Measurements from ENCODE around the gene SP4.
"Not testable (repeated sequence)": the region's sequence is repeated elsewhere in the genome, so short reads cannot be mapped to it uniquely, and the experiment has no call there.

Gene SP4

GRCh38 chr7:21532485-21532884 is 104.6 kb downstream of the SP4 start:
- DNase-seq: not testable (repeated sequence)

DNA sequence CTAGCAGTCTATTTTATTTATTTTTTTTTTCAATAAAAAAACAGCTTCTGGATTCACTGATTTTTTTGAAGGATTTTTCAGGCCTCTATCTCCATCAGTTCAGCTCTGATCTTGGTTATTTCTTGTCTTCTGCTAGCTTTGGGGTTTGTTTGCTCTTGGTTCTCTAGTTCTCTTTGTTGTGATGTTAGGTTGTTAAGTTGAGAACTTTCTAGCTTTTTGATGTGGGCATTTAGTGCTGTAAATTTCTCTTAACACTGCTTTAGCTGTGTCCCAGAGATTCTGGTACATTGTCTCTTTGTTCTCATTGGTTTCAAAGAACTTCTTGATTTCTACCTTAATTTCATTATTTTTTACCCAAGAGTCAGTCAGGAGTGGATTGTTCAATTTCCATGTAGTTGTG is 105.8 kb downstream of the SP4 start:
- not testable (repeated sequence) for DNase-seq

GRCh38 chr7:21536445-21537118 is 108.7 kb downstream of the SP4 start:
- DNase-seq: not testable (repeated sequence)

- no peak for DNase-seq
These were observed 111.1 kb downstream of the SP4 start for GRCh38 chr7:21538936-21539495.

- no peak for DNase-seq
These were observed 115.1 kb downstream of the SP4 start, which contains the start of gene DNAH11 for GRCh38 chr7:21542891-21543527. Gene DNAH11, plus strand, starts transcription at chr7:21543039. Its CDS starts 207 bp downstream, at chr7:21543246.

DNA sequence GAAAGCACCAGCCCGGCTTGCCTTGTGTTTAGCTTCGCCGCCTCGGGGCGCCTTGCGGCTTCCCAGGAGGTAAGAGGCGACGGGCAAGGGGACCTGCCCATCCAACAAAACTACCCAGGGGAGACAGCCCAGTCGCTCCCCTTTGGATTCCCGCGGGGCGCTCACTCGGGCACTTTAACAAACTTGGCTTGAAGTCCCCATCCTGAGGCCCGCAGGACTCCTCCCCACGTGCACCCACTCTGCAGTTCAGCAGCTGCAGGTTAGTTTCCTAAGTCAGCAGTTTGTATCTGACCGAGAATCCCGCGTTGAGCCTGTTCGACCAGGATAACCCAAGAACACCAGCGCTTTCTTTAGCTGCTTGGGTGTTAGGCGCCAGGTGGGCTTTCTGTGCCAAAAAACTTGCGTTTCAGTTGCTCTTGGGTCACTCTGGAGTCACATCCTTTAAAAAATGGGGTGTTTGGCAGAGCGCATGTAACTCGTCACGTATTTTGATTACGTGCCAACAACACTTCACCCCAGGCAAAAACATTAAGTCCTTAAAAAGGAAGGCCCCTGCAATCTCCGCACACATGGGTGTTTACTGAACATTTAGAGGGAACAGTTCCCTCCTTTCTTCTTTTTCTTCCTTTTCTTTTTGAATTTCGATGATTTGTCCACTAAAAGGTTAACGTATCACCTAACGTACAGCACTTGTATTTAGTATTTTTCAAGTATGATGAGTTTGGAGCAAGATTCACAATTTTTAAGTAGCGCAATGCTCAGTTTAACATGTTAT is 115.8 kb downstream of the SP4 start:
- no peak for DNase-seq

DNA sequence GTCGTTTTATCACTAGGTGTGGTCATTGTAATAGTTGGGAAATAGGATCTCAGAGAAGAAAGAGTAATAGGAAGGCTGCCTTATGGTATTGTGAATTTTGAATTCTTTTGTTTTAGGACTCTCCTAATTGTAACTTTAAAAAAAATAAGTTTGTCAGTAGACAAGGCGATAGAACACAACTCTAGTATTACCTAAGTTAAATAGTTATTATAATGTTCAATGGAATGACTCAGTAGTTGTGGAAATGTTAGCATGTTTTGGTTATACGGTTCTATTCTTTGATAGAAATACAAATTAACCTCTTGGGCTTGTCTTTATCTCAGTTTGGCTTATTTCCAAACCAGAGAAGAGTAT is 116.4 kb downstream of the SP4 start:
- no peak for DNase-seq

- DNase-seq: no peak
These were observed 116.8 kb downstream of the SP4 start for GRCh38 chr7:21544715-21545114.

DNA sequence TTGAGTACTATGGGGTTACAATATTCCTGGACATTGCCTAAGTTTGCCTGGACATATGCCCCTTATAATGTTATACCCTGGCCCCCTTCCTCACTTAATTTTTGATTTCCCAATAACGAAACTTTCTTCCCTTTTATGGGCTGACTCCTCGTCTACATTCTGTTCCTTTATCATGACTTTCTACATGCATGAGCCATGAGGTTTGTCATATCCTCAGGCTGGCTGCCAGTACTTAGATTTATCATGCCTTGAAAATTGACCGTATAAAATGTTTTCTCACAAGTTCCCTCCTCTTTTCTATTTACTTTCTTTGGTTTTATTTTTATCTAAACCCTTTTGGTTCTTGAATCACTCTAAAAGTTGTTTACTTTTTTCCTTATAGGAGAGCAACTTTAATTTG is 119.6 kb downstream of the SP4 start:
- no peak for DNase-seq

DNA sequence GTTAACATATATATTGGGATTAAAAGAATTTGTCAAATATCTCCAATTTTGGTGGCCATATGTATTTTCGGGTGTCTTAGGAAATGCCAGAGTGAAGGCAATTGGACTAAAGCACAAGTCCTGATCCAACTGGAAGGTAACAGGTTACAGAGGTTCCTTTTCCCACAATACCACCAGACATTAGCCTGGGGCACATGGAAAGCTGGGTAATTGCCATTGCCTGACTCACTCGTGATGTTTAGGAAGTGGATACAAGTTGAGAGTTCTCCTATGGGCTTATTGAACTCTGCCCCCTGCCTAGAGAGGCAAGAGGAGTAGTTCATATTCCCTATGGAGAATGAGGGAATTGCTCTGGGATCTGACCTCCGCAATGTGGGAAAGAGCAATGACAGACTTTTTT is 120.6 kb downstream of the SP4 start:
- no peak for DNase-seq

DNA sequence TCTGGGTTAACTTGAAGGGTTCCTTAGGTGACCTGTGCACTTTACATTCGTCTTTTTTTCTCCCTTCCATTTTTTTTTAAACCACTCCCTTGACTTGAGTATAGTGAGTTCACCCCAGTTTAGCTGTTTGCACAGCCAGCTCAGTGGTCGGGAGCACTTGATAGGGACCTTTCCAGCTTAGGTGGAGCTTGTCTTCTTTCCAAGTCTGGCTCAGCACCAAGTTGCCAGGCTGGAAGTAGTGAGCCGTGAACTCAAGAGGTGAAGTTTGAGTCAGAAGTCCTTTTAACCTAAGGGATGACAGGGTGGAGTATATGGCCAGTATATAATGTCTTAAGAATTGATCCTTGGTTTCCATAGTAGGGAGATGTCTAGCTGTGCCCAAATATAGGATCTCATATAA is 122.2 kb downstream of the SP4 start:
- DNase-seq: no peak

DNA sequence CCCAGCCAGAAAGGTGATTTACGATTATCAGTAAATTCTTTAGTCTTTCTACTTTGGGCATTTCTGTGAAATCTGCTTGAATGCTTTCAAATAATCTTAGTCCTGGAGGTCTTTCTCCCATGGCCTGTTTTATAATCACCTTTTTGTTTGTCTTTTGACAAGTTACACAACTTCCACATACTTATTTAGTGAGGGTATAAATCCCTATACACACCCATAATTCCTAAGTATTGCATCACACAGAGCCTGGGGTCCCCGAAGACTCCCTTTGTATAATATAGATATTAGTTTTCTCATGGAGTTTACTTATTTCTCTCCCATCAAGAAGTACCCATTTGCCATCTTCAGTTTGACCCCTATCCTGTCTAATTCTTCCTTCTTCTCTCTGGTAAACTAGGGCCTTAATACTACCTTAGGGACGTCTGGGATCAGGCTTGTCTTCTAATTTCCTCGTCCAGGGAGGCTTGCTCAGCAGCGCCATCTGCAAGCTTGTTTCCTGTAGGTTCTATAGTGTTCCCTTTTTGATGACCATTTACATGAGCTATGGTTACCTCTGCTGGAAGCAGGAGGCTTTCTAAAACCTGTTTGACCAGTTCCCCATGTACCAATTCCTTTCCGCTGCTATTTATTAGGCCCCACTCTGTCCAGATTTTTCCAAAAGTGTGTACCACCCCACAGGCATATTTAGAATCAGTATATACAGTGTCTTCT is 123.1 kb downstream of the SP4 start:
- DNase-seq: no peak

DNA sequence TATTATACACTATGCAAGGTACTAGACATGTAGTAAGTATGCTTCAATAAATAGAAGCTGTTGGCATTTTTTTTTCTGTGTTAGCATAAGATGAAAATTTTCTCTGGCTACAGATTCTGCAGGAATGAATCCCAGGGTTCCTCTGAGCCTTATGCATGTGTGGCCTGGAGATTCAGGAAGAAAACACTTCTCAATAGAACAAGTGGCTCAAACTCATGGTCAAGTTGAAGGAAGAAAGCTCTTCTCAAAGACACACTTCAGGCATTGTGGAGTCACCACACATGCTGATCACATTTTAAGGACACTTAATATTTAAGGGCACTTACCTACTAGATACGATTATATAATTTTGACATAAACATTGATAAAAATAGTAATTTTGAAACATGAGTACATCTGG is 134.5 kb downstream of the SP4 start:
- no peak for DNase-seq

Measured in activated naive CD4-positive, alpha-beta T cell (primary cell).